SJSA1 (cell line): ENCODE results near the gene LCOR. TPM values are rescaled to one million over a fixed set of nuclear protein-coding genes. Genes with fewer than 3 reads are reported as not detected.
A peak's percentile ranks its signal among the peaks of the same experiment; 100 is the strongest.
"Not testable (repeated sequence)": the region's sequence is repeated elsewhere in the genome, so short reads cannot be mapped to it uniquely, and the experiment has no call there.

Source experiments
- DNase-seq, 2 experiments: peaks; one replicate each; pipeline ENCODE4 v3.0.0-alpha.2; 2015 to 2020; ENCODE audit warnings: low spot score in 2 of 2, low read depth in 1 of 2
- H3K27ac ChIP-seq: fragments of 250-450 bp; sonication (Bioruptor Pico); 2 replicates; pipeline ENCODE4 v1.5.1; 2020; ENCODE audit warnings: mild to moderate bottlenecking, moderate library complexity
- H3K27me3 ChIP-seq: fragments of 250-450 bp; sonication (Bioruptor Pico); replicated peaks from 2 replicates; pipeline ENCODE4 v1.5.1; 2020; ENCODE audit warnings: mild to moderate bottlenecking, moderate library complexity
- H3K36me3 ChIP-seq: fragments of 250-450 bp; sonication (Bioruptor Pico); 2 replicates; pipeline ENCODE4 v1.5.1; 2020; ENCODE audit warnings: mild to moderate bottlenecking
- H3K4me1 ChIP-seq: fragments of 250-450 bp; sonication (Bioruptor Pico); replicated peaks from 2 replicates; pipeline ENCODE4 v1.6.1; 2021; ENCODE audit warnings: mild to moderate bottlenecking
- H3K4me3 ChIP-seq: fragments of 250-450 bp; sonication (Bioruptor Pico); 2 replicates; pipeline ENCODE4 v1.5.1; 2020; ENCODE audit warnings: mild to moderate bottlenecking
- H3K9me3 ChIP-seq: fragments of 250-450 bp; sonication (Bioruptor Pico); replicated peaks from 2 replicates; pipeline ENCODE4 v1.5.1; 2020; ENCODE audit warnings: mild to moderate bottlenecking
- total RNA-seq: library from RNA; depleted of rRNA; stranded (reverse); fragments of >200 nt; shearing (Covaris generic); gene quantifications from 2 replicates; pipeline ENCODE4 v1.2.3, GENCODE V29; 2014

LCOR gene
- total RNA-seq, 1 experiment from 2014 or later = 15.5 TPM

- Histone ChIP-seq H3K9me3 (no peaks in the 10 kb centered on the region), H3K4me1 (peaks cover 23% of the 10 kb centered on the region), H3K4me3 (no peak overlapping the region), H3K36me3 (no peaks in the 10 kb centered on the region), H3K27me3 (0 out of 2 replicates have a peak, but pooled peaks cover 2% of the 10 kb centered on the region), H3K27ac (no peak overlapping the region)
- peak; percentile 38 to 51 for DNase-seq
These were observed 196.2 kb downstream of the LCOR start for GRCh38 chr10:97028126-97028831.

GRCh38 chr10:97028832-97029178 is 196.7 kb downstream of the LCOR start:
- no peaks in the 10 kb centered on the region for H3K9me3 ChIP-seq
- H3K27ac ChIP-seq = no peak overlapping the region

GRCh38 chr10:97029271-97029670 is 197.2 kb downstream of the LCOR start:
- Histone ChIP-seq H3K9me3 (no peaks in the 10 kb centered on the region), H3K27me3 (0 out of 2 replicates have a peak, but pooled peaks cover 2% of the 10 kb centered on the region), H3K27ac (no peak overlapping the region), H3K4me3 (no peak overlapping the region), H3K4me1 (peaks cover 13% of the 10 kb centered on the region), H3K36me3 (no peaks in the 10 kb centered on the region)
- peak in 1 of 2 experiments; percentile 28 for DNase-seq

More at GRCh38 chr10:97028832-97029178, 196.7 kb downstream of the LCOR start:
- H3K36me3 ChIP-seq = no peaks in the 10 kb centered on the region
- 0 out of 2 replicates have a peak, but pooled peaks cover 2% of the 10 kb centered on the region for H3K27me3 ChIP-seq
- H3K4me1 ChIP-seq = peaks cover 17% of the 10 kb centered on the region
- no peak overlapping the region for H3K4me3 ChIP-seq
- DNase-seq = no peak

GRCh38 chr10:97030894-97031293 is 198.8 kb downstream of the LCOR start:
- H3K4me1 ChIP-seq = 0 out of 2 replicates have a peak, but pooled peaks cover 5% of the 10 kb centered on the region
- H3K4me3 ChIP-seq = no peak overlapping the region
- peak in 1 of 2 experiments; percentile 31 for DNase-seq

GRCh38 chr10:97031459-97031858 is 199.4 kb downstream of the LCOR start:
- DNase-seq = peak in 1 of 2 experiments; percentile 31
- Histone ChIP-seq H3K27ac (no peak overlapping the region), H3K36me3 (no peaks in the 10 kb centered on the region), H3K4me1 (0 out of 2 replicates have a peak, but pooled peaks cover 5% of the 10 kb centered on the region), H3K9me3 (no peaks in the 10 kb centered on the region), H3K4me3 (no peak overlapping the region), H3K27me3 (peaks cover 5% of the 10 kb centered on the region; the same call in 1 of the 2 replicates)

More at GRCh38 chr10:97030894-97031293, 198.8 kb downstream of the LCOR start:
- no peaks in the 10 kb centered on the region for H3K36me3 ChIP-seq
- no peak overlapping the region for H3K27ac ChIP-seq
- H3K27me3 ChIP-seq = 0 out of 2 replicates have a peak, but pooled peaks cover 2% of the 10 kb centered on the region
- H3K9me3 ChIP-seq = no peaks in the 10 kb centered on the region

- peak in 1 of 2 experiments; percentile 20 for DNase-seq
- Histone ChIP-seq H3K4me3 (no peak overlapping the region), H3K4me1 (peaks cover 11% of the 10 kb centered on the region; the same call in 1 of the 2 replicates), H3K27me3 (peaks cover 6% of the 10 kb centered on the region; the same call in 1 of the 2 replicates), H3K36me3 (no peaks in the 10 kb centered on the region), H3K27ac (no peak overlapping the region), H3K9me3 (no peaks in the 10 kb centered on the region)
These were observed 200.5 kb downstream of the LCOR start for GRCh38 chr10:97032624-97033023.

- H3K27me3 ChIP-seq, H3K9me3 ChIP-seq, H3K36me3 ChIP-seq, H3K4me1 ChIP-seq, H3K27ac ChIP-seq, H3K4me3 ChIP-seq: not testable (repeated sequence)
- peak in 1 of 2 experiments; percentile 31 for DNase-seq
These were observed 201.7 kb downstream of the LCOR start for GRCh38 chr10:97033841-97034240.

GRCh38 chr10:97034301-97034700 is 202.2 kb downstream of the LCOR start:
- no peaks in the 10 kb centered on the region for H3K36me3 ChIP-seq
- peaks cover 7% of the 10 kb centered on the region; the same call in 1 of the 2 replicates for H3K4me1 ChIP-seq
- no peaks in the 10 kb centered on the region for H3K9me3 ChIP-seq
- no peak overlapping the region for H3K27ac ChIP-seq
- H3K4me3 ChIP-seq = no peak overlapping the region
- H3K27me3 ChIP-seq = peaks cover 6% of the 10 kb centered on the region; the same call in 1 of the 2 replicates
- DNase-seq = peak in 1 of 2 experiments; percentile 36

- Histone ChIP-seq H3K27me3 (peaks cover 6% of the 10 kb centered on the region; the same call in 1 of the 2 replicates), H3K4me1 (peaks cover 7% of the 10 kb centered on the region; the same call in 1 of the 2 replicates), H3K4me3 (no peak overlapping the region), H3K27ac (no peak overlapping the region), H3K9me3 (no peaks in the 10 kb centered on the region), H3K36me3 (no peaks in the 10 kb centered on the region)
- peak in 1 of 2 experiments; percentile 38 for DNase-seq
These were observed 203.1 kb downstream of the LCOR start for GRCh38 chr10:97034958-97035769.

GRCh38 chr10:97037365-97038361 is 205.6 kb downstream of the LCOR start:
- Histone ChIP-seq H3K36me3 (no peaks in the 10 kb centered on the region), H3K4me3 (no peak overlapping the region), H3K27me3 (peaks cover 6% of the 10 kb centered on the region; the same call in 1 of the 2 replicates), H3K9me3 (no peaks in the 10 kb centered on the region), H3K4me1 (peaks cover 7% of the 10 kb centered on the region; the same call in 1 of the 2 replicates), H3K27ac (no peak overlapping the region)
- DNase-seq = peak; percentile 75 to 83

GRCh38 chr10:97038688-97039087 is 206.6 kb downstream of the LCOR start:
- Histone ChIP-seq H3K27ac (no peak overlapping the region), H3K36me3 (no peaks in the 10 kb centered on the region), H3K27me3 (peaks cover 6% of the 10 kb centered on the region; the same call in 1 of the 2 replicates), H3K4me1 (peaks cover 7% of the 10 kb centered on the region; the same call in 1 of the 2 replicates), H3K4me3 (no peak overlapping the region), H3K9me3 (no peaks in the 10 kb centered on the region)
- peak in 1 of 2 experiments; percentile 22 for DNase-seq

GRCh38 chr10:97039538-97040247 is 207.6 kb downstream of the LCOR start:
- no peaks in the 10 kb centered on the region for H3K36me3 ChIP-seq
- peaks cover 7% of the 10 kb centered on the region; the same call in 1 of the 2 replicates for H3K4me1 ChIP-seq
- H3K4me3 ChIP-seq = no peak overlapping the region
- H3K27me3 ChIP-seq = peaks cover 6% of the 10 kb centered on the region; the same call in 1 of the 2 replicates
- H3K27ac ChIP-seq = no peak overlapping the region
- H3K9me3 ChIP-seq = peaks cover 2% of the 10 kb centered on the region; the same call in 1 of the 2 replicates
- peak in 1 of 2 experiments; percentile 30 for DNase-seq
